HPDE6-E6E7 (cell line): ENCODE measurements around the gene STK39.

Source experiments
- DNase-seq: peaks from one replicate; pipeline ENCODE4 v3.0.0; 2011; ENCODE audit warnings: missing footprints; ENCODE audit errors: extremely low spot score

Gene STK39

GRCh38 chr2:168183308-168183997, 63.9 kb downstream of the STK39 start:
- no peak for DNase-seq

DNA sequence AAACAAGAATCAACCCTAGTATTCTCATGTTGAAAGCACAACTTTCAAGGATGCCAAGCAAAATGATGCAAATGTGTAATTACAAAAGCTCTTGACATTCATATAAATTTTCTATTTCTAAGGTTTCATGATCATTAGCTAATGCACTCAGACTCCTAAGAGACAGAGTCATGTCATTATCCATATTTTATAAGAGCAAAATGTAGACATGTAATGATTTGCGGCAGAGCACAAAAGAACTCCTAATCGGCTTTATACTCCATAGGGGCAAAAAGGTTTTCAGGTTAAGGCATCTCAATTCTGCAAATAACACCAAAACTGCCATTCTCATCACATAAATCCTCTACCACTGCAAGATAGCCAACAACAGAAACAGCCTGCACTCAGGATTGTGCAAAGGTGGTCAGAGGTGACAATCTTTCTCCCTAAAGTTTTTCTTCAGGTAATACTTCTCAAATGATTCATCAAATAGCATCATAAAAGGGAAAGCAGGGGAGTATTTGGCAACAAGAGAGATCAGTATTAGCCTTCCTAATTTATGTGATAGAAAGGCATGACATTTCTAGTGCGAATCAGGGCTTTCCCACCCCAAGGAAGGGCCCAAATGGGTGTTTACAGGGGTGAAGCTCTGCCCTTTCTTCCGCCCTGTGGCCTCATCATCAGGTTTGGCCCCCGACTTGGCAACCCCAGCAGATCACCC, 64.7 kb downstream of the STK39 start:
- DNase-seq, result no peak

GRCh38 chr2:168181825-168182224, 65.6 kb downstream of the STK39 start:
- no peak for DNase-seq

- no peak for DNase-seq
Measured at GRCh38 chr2:168180914-168181313, 66.5 kb downstream of the STK39 start.

DNA sequence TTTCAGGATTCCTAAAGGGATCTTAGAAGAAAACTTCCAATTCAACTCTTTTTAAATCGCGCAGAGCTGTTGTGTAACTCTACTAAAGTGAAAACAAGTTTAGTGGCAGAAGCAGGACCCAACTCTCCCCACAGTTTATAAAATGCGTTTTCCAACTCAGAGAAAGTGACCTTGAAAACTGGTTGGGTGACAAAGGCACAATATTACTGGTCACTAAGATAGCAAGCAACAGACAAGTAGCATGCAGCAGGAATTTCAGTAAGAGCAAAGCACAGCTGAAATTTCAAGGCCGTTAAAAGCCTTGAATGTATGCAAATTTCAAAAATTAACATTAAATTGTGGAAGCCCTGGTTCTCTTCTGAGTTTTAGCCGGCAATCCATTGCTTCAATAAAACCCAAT, 66.9 kb downstream of the STK39 start:
- DNase-seq, result no peak

- no peak for DNase-seq
Measured at GRCh38 chr2:168179592-168179991, 67.8 kb downstream of the STK39 start.

GRCh38 chr2:168178520-168179324, 68.7 kb downstream of the STK39 start:
- no peak for DNase-seq

GRCh38 chr2:168176402-168176801, 71.0 kb downstream of the STK39 start:
- DNase-seq, result no peak

DNA sequence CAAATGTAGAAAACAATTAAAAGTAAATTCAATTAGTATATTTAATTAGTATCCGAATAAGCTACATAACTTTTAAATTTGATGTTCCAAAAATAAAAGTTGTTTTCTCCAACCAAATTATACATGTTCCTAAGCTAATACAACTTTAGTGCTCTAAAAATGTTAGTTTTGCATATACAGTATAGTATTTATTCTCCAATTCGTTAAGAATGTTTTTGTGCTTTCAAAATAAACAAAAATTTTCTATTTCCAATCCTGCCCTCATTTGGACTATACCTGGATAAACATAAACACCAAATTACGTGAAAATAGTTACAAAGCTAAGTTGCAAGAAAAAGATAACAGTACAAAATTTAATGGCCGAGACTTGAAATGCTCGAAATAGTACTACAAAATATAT, 71.9 kb downstream of the STK39 start:
- DNase-seq, result no peak

- DNase-seq, result no peak
Measured at GRCh38 chr2:168174756-168175155, 72.6 kb downstream of the STK39 start.

- no peak for DNase-seq
Measured at GRCh38 chr2:168172071-168172470, 75.3 kb downstream of the STK39 start.

- no peak for DNase-seq
Measured at GRCh38 chr2:168171059-168171762, 76.2 kb downstream of the STK39 start.

- DNase-seq, result no peak
Measured at GRCh38 chr2:168169097-168169745, 78.2 kb downstream of the STK39 start.

DNA sequence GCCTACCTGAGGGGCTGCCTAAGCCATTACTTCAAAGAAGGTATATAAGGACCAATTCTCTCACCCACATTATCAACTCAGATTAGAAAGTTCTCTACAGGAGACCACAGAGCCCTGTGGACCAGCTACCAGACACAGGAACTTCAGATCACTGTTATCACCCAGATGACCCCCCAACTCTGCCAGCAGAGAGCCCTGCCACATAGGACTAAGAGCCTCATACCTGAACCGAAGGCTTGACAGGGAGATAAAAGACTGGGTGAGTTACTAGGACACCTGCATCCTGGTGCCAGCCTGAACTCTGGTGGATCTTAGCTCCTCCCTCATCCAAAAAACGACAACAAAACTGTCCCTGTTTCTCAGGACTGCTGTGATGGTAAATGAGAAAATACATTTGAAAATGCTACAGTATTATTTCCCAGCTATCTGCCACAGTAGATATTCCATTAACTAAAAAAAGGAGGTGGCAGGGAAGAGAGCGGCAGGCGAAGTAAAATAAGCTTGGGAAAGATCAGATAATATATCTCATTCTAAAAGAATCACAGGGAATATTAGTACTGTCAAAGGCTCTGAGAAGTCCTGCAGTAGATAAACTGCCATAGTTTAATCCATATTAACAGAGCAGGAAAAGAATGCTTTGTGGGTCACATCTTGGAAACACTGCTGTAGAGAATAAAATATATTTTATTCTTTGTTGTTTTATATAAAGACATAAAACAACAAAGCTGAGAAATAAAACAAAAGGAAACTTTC, 79.7 kb downstream of the STK39 start:
- no peak for DNase-seq

- DNase-seq, result peak; percentile 32
Measured at GRCh38 chr2:168166902-168167510, 80.4 kb downstream of the STK39 start.

DNA sequence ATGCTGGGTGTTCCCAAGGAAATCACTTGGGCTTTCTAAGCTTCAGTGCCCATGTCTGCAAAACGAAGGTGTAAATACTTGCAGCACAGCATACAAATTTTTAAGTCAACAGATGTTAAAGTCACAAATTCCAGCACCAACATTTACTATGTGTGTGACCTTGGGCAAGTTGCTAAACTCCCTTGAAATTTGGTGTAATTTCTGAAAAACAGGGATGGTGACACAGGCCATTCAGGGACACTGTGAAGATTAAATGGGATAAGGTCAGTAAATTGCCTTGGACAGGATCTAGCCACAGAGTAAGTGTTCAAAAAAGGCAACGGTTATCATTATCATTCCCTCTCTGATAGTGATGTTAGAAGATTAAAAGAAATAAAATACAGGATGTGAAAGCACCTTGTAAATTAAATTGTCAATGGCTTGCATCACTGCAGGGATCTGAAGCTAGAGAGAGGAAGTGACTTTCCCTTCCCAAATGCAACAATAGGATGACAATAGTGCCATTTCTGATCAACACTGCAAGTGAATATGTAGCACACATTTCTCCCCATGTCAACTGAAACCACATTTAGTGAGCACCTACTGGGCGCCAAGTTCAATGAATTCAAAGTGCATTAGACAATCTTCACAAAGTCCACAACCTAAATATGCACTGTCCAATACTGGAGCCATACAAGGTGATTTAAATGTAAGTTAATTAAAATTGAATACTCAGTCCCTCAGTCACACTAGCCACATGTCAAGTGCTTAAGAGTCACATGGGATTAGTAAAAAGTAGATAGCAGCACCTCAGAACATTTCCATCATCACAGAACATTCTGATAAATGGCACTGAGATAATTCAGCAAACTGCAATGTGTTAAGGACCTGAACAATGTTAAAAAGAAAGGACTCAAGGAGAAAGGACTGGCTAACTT, 81.2 kb downstream of the STK39 start:
- no peak for DNase-seq

DNA sequence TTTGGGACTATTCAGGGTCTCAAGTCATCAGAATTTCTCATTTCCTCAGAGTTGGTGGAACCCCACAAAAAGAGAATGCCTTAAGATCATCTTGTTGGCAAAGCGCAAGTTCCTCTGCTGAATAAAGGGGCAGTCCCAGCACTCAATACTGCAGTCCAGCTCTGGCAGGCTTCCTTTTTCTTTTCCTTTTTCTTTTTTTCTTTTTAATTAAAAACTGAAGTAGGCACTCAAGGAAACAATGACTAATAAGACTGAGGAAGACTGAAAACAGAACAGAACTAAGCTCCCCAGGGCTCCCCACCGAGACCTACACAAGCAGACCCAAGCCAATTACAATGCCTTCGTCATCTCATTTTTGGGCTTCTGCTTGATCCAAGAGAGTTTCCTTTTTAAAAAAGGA, 82.0 kb downstream of the STK39 start:
- DNase-seq, result no peak

GRCh38 chr2:168160897-168161296, 86.5 kb downstream of the STK39 start:
- DNase-seq, result no peak
